ENCODE results near the gene CSTPP1.
"Not testable (repeated sequence)": the region's sequence is repeated elsewhere in the genome, so short reads cannot be mapped to it uniquely, and the experiment has no call there.

The CSTPP1 gene

DNA sequence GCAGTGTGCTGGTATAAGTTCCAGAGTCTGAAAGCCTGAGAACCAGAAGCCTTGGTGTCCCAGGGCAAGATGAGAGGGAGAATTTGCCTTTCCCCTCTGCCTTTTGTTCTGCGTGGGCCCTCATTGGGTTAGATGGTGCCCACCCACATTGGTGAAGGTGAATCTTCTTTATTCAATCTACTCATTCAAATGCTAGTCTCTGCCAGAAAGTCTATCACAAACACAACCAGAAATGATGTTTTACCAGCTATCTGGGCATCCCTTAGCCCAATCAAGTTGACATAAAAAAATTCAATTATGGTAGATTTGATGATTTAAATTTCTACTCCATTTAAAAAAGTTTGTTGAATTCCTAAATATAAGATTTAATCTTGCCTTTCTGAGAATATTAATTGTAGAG, 22.2 kb downstream of the CSTPP1 start:
- Histone ChIP-seq H3K9me3 (ENCODE audit: insufficient read depth, low read length) (peaks cover 14% of the 10 kb centered on the region), H3K36me3 (ENCODE audit: insufficient read depth, insufficient read length, low read length) (peaks cover 6% of the 10 kb centered on the region), H3K9ac (ENCODE audit: insufficient read length, low read depth) (no peak overlapping the region), H3K27me3 (ENCODE audit: insufficient read depth, insufficient read length) (no peaks in the 10 kb centered on the region), H3K4me1 (ENCODE audit: insufficient read depth, insufficient read length) (no peaks in the 10 kb centered on the region), H3K4me3 (ENCODE audit: insufficient read length, low read depth) (no peak overlapping the region)
- no peak for TF ChIP-seq ZNF274 (IDR thresholded peaks at IDR 0.05; ENCODE audit: low read depth, low read length)
- TF ChIP-seq YY1 (IDR thresholded peaks at IDR 0.05; ENCODE audit: insufficient read depth, insufficient read length) = no peak
- TF ChIP-seq SUZ12 (IDR thresholded peaks at IDR 0.05; ENCODE audit: extremely low read depth, insufficient read depth, insufficient read length) = no peak
- no peak for DNase-seq (ENCODE audit: low read depth, low spot score)

DNA sequence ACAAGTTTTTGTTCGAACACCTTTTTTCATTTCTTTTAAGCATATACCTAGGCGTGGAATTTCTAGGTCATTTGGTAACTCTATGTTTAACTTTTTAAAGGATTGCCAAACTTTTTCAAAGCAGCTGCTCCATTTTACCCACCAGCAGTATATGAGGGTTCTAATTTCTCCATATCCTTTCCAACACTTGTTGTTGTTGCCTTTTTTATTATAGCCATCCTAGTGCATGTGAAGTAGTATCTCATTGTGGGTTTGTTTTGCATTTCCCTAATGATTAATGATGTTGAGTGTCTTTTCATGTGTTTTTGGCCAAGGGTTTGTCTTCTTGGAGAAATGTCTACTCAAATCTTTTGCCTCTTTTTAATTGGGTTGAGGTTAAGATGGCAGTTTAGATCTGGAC, 24.5 kb downstream of the CSTPP1 start:
- Histone ChIP-seq H3K27me3 (ENCODE audit: insufficient read depth, insufficient read length) (no peaks in the 10 kb centered on the region), H3K36me3 (ENCODE audit: insufficient read depth, insufficient read length, low read length) (peaks cover 6% of the 10 kb centered on the region), H3K4me3 (ENCODE audit: insufficient read length, low read depth) (no peak overlapping the region), H3K9ac (ENCODE audit: insufficient read length, low read depth) (no peak overlapping the region), H3K9me3 (ENCODE audit: insufficient read depth, low read length) (peaks cover 21% of the 10 kb centered on the region), H3K4me1 (ENCODE audit: insufficient read depth, insufficient read length) (no peaks in the 10 kb centered on the region)
- TF ChIP-seq ZNF274 (IDR thresholded peaks at IDR 0.05; ENCODE audit: low read depth, low read length) (no peak), SUZ12 (IDR thresholded peaks at IDR 0.05; ENCODE audit: extremely low read depth, insufficient read depth, insufficient read length) (no peak), YY1 (IDR thresholded peaks at IDR 0.05; ENCODE audit: insufficient read depth, insufficient read length) (no peak)
- DNase-seq (ENCODE audit: low read depth, low spot score) = no peak

DNA sequence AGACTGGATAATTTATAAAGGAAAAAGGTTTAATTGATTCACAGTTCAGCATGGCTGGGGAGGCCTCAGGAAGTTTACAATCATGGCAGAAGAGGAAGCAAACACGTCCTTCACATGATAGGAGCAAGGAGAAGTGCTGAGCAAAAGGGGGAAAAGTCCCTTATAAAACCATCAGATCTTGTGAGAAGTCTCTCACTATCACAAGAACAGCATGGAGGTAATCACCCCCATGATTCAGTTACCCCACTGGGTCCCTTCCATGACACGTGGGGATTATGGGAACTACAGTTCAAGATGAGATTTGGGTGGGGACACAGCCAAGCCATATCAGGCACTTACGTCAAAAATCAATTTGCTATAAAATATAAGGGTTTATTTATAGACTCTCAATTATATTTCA, 25.3 kb downstream of the CSTPP1 start:
- not testable (repeated sequence) for H3K27me3 ChIP-seq (ENCODE audit: insufficient read depth, insufficient read length); H3K4me1 ChIP-seq (ENCODE audit: insufficient read depth, insufficient read length); H3K4me3 ChIP-seq (ENCODE audit: insufficient read length, low read depth); H3K9ac ChIP-seq (ENCODE audit: insufficient read length, low read depth); H3K36me3 ChIP-seq (ENCODE audit: insufficient read depth, insufficient read length, low read length); DNase-seq (ENCODE audit: low read depth, low spot score)
- peaks cover 21% of the 10 kb centered on the region for H3K9me3 ChIP-seq (ENCODE audit: insufficient read depth, low read length)

DNA sequence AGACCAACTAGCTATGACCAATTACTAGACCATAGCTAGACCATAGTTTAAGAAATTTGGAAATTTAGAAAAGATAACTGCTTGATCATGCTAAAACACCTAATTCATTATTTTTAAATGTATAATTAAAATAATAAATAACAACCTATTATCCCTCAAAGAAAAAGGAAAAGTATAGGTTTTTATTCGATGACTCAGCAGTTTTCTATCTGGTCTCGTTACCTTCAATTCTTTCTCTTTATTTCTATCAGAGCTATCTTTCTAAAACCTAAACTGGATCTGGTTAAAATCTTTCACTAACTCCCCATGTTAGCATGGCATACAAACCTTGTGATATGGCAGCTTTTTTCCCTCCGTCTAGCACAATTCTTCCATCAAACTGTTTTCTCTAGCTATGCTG, 27.3 kb downstream of the CSTPP1 start:
- H3K9me3 ChIP-seq (ENCODE audit: insufficient read depth, low read length) = peaks cover 15% of the 10 kb centered on the region
- TF ChIP-seq ZNF274 (IDR thresholded peaks at IDR 0.05; ENCODE audit: low read depth, low read length) (no peak), SUZ12 (IDR thresholded peaks at IDR 0.05; ENCODE audit: extremely low read depth, insufficient read depth, insufficient read length) (no peak), YY1 (IDR thresholded peaks at IDR 0.05; ENCODE audit: insufficient read depth, insufficient read length) (no peak)
- DNase-seq (ENCODE audit: low read depth, low spot score) = no peak
- no peak overlapping the region for H3K4me3 ChIP-seq (ENCODE audit: insufficient read length, low read depth)
- H3K9ac ChIP-seq (ENCODE audit: insufficient read length, low read depth) = no peak overlapping the region
- H3K27me3 ChIP-seq (ENCODE audit: insufficient read depth, insufficient read length) = no peaks in the 10 kb centered on the region
- H3K4me1 ChIP-seq (ENCODE audit: insufficient read depth, insufficient read length) = no peaks in the 10 kb centered on the region
- no peaks in the 10 kb centered on the region for H3K36me3 ChIP-seq (ENCODE audit: insufficient read depth, insufficient read length, low read length)

DNA sequence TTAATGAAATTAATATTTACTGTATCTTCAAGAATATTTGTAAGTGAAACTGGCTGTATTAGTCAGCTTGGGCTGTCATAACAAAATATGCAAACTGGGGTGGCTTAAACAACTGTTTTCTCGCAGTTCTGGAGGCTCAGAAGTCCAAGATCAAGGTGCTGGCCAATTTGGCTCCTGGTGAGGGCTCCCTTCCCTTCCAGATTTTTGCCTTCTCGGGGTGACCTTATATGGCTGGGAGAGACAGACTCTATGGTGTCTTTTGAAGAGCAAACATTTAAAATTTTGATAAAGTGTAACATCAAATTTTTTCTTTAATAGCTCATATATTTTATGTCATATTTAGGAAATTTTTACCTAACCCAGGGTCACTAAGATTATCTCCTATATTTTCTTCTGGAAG, 30.2 kb downstream of the CSTPP1 start:
- Histone ChIP-seq H3K27me3 (ENCODE audit: insufficient read depth, insufficient read length) (no peaks in the 10 kb centered on the region), H3K36me3 (ENCODE audit: insufficient read depth, insufficient read length, low read length) (no peaks in the 10 kb centered on the region)
- no peak for DNase-seq (ENCODE audit: low read depth, low spot score)

DNA sequence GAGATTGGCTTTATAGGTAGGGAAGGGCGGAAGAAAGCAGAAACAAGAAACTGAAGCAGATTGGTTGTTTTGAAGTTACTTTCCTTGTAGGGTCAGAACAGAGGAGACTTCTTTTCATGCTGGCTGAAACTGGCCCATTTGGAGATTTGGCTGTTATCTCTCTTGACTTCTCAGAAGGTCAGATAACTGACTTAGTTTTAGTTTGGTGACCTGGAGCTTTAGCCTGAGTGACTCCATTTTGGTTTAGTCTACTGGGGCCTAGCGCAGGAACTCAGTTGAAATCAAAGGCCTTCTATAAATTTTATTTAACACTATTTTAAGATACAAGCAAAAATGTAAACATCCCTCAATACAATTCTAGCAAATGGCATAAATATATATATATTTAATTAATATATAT, 31.4 kb downstream of the CSTPP1 start:
- H3K4me3 ChIP-seq (ENCODE audit: insufficient read length, low read depth) = no peak overlapping the region
- H3K4me1 ChIP-seq (ENCODE audit: insufficient read depth, insufficient read length) = no peaks in the 10 kb centered on the region
- peaks cover 7% of the 10 kb centered on the region for H3K9me3 ChIP-seq (ENCODE audit: insufficient read depth, low read length)
- TF ChIP-seq SUZ12 (IDR thresholded peaks at IDR 0.05; ENCODE audit: extremely low read depth, insufficient read depth, insufficient read length) (no peak), ZNF274 (IDR thresholded peaks at IDR 0.05; ENCODE audit: low read depth, low read length) (no peak), YY1 (IDR thresholded peaks at IDR 0.05; ENCODE audit: insufficient read depth, insufficient read length) (no peak)
- no peaks in the 10 kb centered on the region for H3K27me3 ChIP-seq (ENCODE audit: insufficient read depth, insufficient read length)
- H3K9ac ChIP-seq (ENCODE audit: insufficient read length, low read depth) = no peak overlapping the region
- DNase-seq (ENCODE audit: low read depth, low spot score) = no peak
- no peaks in the 10 kb centered on the region for H3K36me3 ChIP-seq (ENCODE audit: insufficient read depth, insufficient read length, low read length)

More for the DNA sequence above, 30.2 kb downstream of the CSTPP1 start:
- peaks cover 7% of the 10 kb centered on the region for H3K9me3 ChIP-seq (ENCODE audit: insufficient read depth, low read length)
- no peaks in the 10 kb centered on the region for H3K4me1 ChIP-seq (ENCODE audit: insufficient read depth, insufficient read length)
- H3K4me3 ChIP-seq (ENCODE audit: insufficient read length, low read depth) = no peak overlapping the region
- no peak overlapping the region for H3K9ac ChIP-seq (ENCODE audit: insufficient read length, low read depth)
- no peak for TF ChIP-seq SUZ12 (IDR thresholded peaks at IDR 0.05; ENCODE audit: extremely low read depth, insufficient read depth, insufficient read length)
- TF ChIP-seq ZNF274 (IDR thresholded peaks at IDR 0.05; ENCODE audit: low read depth, low read length) = no peak
- no peak for TF ChIP-seq YY1 (IDR thresholded peaks at IDR 0.05; ENCODE audit: insufficient read depth, insufficient read length)

DNA sequence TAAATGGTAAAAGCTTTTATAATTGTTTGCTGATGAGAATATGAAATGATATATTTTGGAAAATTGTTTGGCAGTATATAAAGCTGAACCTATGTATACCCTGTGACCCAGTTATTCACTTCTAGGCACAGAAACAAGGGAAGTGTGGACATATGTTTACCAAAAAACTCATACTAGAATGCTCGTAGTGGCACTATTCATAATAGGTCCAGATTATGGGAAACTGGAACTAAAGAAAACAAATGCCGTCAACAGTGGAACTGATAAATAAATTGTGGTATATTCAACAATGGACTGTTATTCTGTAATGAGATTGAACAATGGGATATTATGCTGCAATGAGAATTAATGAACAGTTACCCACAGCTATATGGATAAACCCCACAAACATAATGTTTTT, 32.8 kb downstream of the CSTPP1 start:
- no peak for DNase-seq (ENCODE audit: low read depth, low spot score)
- Histone ChIP-seq H3K36me3 (ENCODE audit: insufficient read depth, insufficient read length, low read length) (no peaks in the 10 kb centered on the region), H3K9me3 (ENCODE audit: insufficient read depth, low read length) (peaks cover 5% of the 10 kb centered on the region; the same call in 1 of the 2 replicates), H3K27me3 (ENCODE audit: insufficient read depth, insufficient read length) (no peaks in the 10 kb centered on the region), H3K9ac (ENCODE audit: insufficient read length, low read depth) (no peak overlapping the region), H3K4me3 (ENCODE audit: insufficient read length, low read depth) (no peak overlapping the region), H3K4me1 (ENCODE audit: insufficient read depth, insufficient read length) (no peaks in the 10 kb centered on the region)
- TF ChIP-seq SUZ12 (IDR thresholded peaks at IDR 0.05; ENCODE audit: extremely low read depth, insufficient read depth, insufficient read length) (no peak), YY1 (IDR thresholded peaks at IDR 0.05; ENCODE audit: insufficient read depth, insufficient read length) (no peak), ZNF274 (IDR thresholded peaks at IDR 0.05; ENCODE audit: low read depth, low read length) (no peak)
